K562 treated with DMSO at 1 percent for 12 hours (cell line): ENCODE results near the gene THBS3. TPM values are rescaled to one million over a fixed set of nuclear protein-coding genes. Genes with fewer than 3 reads are reported as not detected.

Experiments used
- total RNA-seq: library from RNA; unstranded; fragments of 300-600 nt; gene quantifications from 2 replicates; pipeline ENCODE4 v1.2.3, GENCODE V29; 2022; ENCODE audit not compliant: insufficient read depth

THBS3 gene
- total RNA-seq = 3.1 and 3.3 TPM in 2 replicates

GRCh38 chr1:155207806-155208540 is at the start of gene THBS3:
Gene THBS3, minus strand, starts transcription at chr1:155207897. Its CDS starts 21 bp downstream, at chr1:155207876.

GRCh38 chr1:155255243-155256007 is 47.7 kb upstream of the THBS3 start, which contains the start of gene ENTREP3:
Gene ENTREP3, minus strand, starts transcription at chr1:155255483. Its CDS starts 606 bp downstream, at chr1:155254877.

DNA sequence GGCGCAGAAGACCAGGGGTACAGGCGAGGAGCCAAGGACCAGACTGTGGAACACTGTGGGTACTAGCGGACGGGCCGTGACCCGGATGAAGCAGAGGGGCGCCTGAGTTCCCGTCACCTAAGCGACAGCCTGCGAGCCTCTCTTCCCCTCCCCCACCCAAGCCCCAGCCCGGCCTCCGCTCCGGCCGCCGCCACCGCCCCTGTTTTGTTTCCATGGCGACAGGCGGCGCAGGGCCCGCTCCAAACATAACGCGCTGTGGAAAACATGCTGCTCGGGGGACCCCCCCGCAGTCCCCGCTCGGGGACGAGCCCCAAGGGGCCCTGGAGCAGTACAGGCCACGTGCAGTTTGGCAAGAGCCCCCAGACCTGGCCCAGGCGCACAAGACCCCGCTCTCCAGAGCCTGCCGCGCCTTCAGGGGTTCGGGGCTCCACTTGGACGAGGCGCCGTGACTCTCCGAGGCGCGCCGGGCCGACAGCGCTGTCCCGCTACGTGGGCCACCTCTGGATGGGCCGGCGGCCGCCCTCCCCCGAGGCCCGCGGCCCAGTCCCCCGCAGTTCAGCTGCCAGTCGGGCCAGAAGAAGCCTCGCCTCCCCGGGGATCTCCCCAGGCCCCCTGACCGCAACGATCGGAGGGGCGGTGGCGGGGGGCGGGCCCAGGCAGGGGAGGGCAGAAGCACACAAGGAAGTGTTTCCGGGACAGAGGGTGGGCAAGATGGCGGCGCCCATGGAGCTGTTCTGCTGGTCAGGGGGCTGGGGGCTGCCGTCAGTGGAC is 1.0 kb upstream of the THBS3 start, which contains the start of gene MTX1:
Gene MTX1 (plus strand): TSS at position 155 of the 771 bp plus-strand sequence. CDS start 110 bp downstream, at position 265.

DNA sequence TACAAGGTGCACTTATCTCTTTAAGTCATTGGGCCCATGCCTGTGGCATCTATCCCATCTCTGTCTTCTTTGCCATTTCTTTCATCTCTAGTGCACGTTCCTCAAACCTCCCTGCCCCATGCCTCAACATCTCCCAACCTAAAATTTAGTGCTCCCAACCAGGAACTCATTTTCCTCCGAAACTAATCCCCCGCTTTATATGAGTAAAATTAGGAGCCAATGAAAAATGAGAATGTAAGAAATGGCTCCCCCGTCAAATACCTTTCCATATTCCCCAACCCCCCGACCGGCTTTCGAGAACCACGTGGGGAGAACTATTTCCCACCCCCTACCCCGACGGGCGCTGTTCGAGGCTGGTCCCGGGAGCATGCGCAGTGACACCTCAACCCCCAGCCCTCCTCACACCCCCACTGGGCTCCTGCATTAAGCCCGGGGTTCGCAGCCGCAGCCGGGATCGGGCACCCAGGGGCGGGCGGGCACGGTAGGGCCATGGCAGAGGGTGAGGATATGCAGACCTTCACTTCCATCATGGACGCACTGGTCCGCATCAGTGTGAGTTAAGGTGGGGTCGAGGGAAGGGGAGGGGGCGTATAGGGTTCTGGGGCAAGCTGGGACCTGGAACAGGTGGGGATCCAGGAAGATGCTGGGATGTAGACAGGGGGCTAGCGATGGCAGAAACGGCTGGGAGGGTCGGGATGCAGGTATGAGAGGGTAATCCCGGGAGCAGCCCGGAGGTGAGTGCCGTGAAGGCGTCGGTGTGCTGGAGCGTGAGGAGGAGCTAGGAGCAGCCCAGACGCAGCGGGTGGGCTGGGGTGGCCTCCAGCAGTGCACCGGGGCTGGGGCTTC is 34.0 kb downstream of the THBS3 start, which contains the start of gene TRIM46:
Gene TRIM46 (plus strand): TSS at position 372 of the 846 bp plus-strand sequence. CDS start 118 bp downstream, at position 490.

GRCh38 chr1:155172732-155173477 is 34.8 kb downstream of the THBS3 start, which contains the start of gene KRTCAP2:
Gene KRTCAP2, minus strand, starts transcription at chr1:155173304. Its CDS starts 80 bp downstream, at chr1:155173224.

Other genes starting within 250 kb of the THBS3 start
- 29.6 and 51.5 TPM in 2 replicates for gene PYGO2, start 246.1 kb downstream of the THBS3 start, total RNA-seq
- 26.5 and 56.6 TPM in 2 replicates for gene SHC1, start 237.2 kb downstream of the THBS3 start, total RNA-seq
- gene CKS1B, start 233.2 kb downstream of the THBS3 start, total RNA-seq = 450 and 472 TPM in 2 replicates
- gene FLAD1, start 224.6 kb downstream of the THBS3 start, total RNA-seq = 39.5 and 45.7 TPM in 2 replicates
- not detected in 2 replicates for gene LENEP, start 214.3 kb downstream of the THBS3 start, total RNA-seq
- 31.1 and 37.0 TPM in 2 replicates for gene ZBTB7B, start 205.1 kb downstream of the THBS3 start, total RNA-seq
- 0.99 and 2.2 TPM in 2 replicates for gene DCST2, start 174.1 kb downstream of the THBS3 start, total RNA-seq
- gene DCST1, start 174.1 kb downstream of the THBS3 start, total RNA-seq = not detected in 2 replicates
- 44.7 and 44.9 TPM in 2 replicates for gene ADAM15, start 156.6 kb downstream of the THBS3 start, total RNA-seq
- 11.9 and 16.0 TPM in 2 replicates for gene EFNA4, start 144.2 kb downstream of the THBS3 start, total RNA-seq
- 5.3 and 6.7 TPM in 2 replicates for gene EFNA3, start 129.1 kb downstream of the THBS3 start, total RNA-seq
- 3.9 and 5.4 TPM in 2 replicates for gene EFNA1, start 80.0 kb downstream of the THBS3 start, total RNA-seq
- 106 and 112 TPM in 2 replicates for gene SLC50A1, start 72.0 kb downstream of the THBS3 start, total RNA-seq
- gene DPM3, start 67.4 kb downstream of the THBS3 start, total RNA-seq = 98.9 and 177 TPM in 2 replicates
- gene KRTCAP2, start 34.6 kb downstream of the THBS3 start, total RNA-seq = 303 and 367 TPM in 2 replicates
- gene TRIM46, start 34.0 kb downstream of the THBS3 start, total RNA-seq = 0.26 TPM in 1 of 2 replicates, not detected in the other
- 61.9 and 73.8 TPM in 2 replicates for gene MTX1, start 798 bp upstream of the THBS3 start, total RNA-seq
- 19.8 and 37.2 TPM in 2 replicates for gene ENTREP3, start 47.6 kb upstream of the THBS3 start, total RNA-seq
- 109 and 129 TPM in 2 replicates for gene SCAMP3, start 54.5 kb upstream of the THBS3 start, total RNA-seq
- gene CLK2, start 65.6 kb upstream of the THBS3 start, total RNA-seq = 21.7 and 62.2 TPM in 2 replicates
- gene HCN3, start 69.6 kb upstream of the THBS3 start, total RNA-seq = 2.8 and 5.7 TPM in 2 replicates
- 15.7 and 16.2 TPM in 2 replicates for gene PKLR, start 93.5 kb upstream of the THBS3 start, total RNA-seq
- 206 and 210 TPM in 2 replicates for gene FDPS, start 101.0 kb upstream of the THBS3 start, total RNA-seq
- gene RUSC1, start 113.0 kb upstream of the THBS3 start, total RNA-seq = 46.8 and 76.3 TPM in 2 replicates